Measurements from ENCODE around the gene SMIM45.

Gene SMIM45

GRCh38 chr22:41931701-41932269, 20.2 kb upstream of the SMIM45 start:
- WGBS, 2 donors = 72 to 77% methylated on average over 9 to 10 of the region's 10 CpGs
- Histone ChIP-seq H3K9me3 (no peaks in the 10 kb centered on the region), H3K36me3 (no peaks in the 10 kb centered on the region), H3K4me1 (peaks cover 0 to 3% (median under 1%) of the 10 kb centered on the region in 3 donors), H3K4me3 (no peak overlapping the region), H3K27ac (no peak overlapping the region), H3K27me3 (peaks cover 0 to 5% (median 0%) of the 10 kb centered on the region in 4 donors)
- intact Hi-C loops (cut with DNase I) = no loop called here
- TF ChIP-seq, protein P1, sequence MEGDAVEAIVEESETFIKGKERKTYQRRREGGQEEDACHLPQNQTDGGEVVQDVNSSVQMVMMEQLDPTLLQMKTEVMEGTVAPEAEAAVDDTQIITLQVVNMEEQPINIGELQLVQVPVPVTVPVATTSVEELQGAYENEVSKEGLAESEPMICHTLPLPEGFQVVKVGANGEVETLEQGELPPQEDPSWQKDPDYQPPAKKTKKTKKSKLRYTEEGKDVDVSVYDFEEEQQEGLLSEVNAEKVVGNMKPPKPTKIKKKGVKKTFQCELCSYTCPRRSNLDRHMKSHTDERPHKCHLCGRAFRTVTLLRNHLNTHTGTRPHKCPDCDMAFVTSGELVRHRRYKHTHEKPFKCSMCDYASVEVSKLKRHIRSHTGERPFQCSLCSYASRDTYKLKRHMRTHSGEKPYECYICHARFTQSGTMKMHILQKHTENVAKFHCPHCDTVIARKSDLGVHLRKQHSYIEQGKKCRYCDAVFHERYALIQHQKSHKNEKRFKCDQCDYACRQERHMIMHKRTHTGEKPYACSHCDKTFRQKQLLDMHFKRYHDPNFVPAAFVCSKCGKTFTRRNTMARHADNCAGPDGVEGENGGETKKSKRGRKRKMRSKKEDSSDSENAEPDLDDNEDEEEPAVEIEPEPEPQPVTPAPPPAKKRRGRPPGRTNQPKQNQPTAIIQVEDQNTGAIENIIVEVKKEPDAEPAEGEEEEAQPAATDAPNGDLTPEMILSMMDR (IDR thresholded peaks at IDR 0.05) = no peak
- TF ChIP-seq POLR2A (IDR thresholded peaks at IDR 0.05) = no peak
- no peak for DNase-seq

- Histone ChIP-seq H3K27me3 (no peaks in the 10 kb centered on the region), H3K27ac (no peak overlapping the region), H3K9me3 (no peaks in the 10 kb centered on the region), H3K4me1 (no peaks in the 10 kb centered on the region), H3K36me3 (no peaks in the 10 kb centered on the region), H3K4me3 (no peak overlapping the region)
- no peak for DNase-seq
- intact Hi-C loops (cut with DNase I) = no loop called here
- no peak for TF ChIP-seq POLR2A (IDR thresholded peaks at IDR 0.05)
- TF ChIP-seq, protein P1 (IDR thresholded peaks at IDR 0.05) = no peak
- WGBS, 2 donors = no CpG with 5 or more reads among the region's 12 CpGs
Observed at GRCh38 chr22:41932353-41932752, 19.6 kb upstream of the SMIM45 start.

- TF ChIP-seq, protein P1 (IDR thresholded peaks at IDR 0.05) = no peak
- no peak for TF ChIP-seq POLR2A (IDR thresholded peaks at IDR 0.05)
- H3K4me1 ChIP-seq = peaks cover 0 to under 1% (median 0%) of the 10 kb centered on the region in 3 donors
- no peak for DNase-seq
- H3K4me3 ChIP-seq = no peak overlapping the region
- 80 to 88% methylated on average over 1 to 2 of the region's 16 CpGs for WGBS, 2 donors
- no peaks in the 10 kb centered on the region for H3K36me3 ChIP-seq
- H3K27ac ChIP-seq = no peak overlapping the region
- no peaks in the 10 kb centered on the region for H3K27me3 ChIP-seq
- no peaks in the 10 kb centered on the region for H3K9me3 ChIP-seq
- intact Hi-C loops (cut with DNase I) = no loop called here
Observed at GRCh38 chr22:41933411-41934177, 18.4 kb upstream of the SMIM45 start.

DNA sequence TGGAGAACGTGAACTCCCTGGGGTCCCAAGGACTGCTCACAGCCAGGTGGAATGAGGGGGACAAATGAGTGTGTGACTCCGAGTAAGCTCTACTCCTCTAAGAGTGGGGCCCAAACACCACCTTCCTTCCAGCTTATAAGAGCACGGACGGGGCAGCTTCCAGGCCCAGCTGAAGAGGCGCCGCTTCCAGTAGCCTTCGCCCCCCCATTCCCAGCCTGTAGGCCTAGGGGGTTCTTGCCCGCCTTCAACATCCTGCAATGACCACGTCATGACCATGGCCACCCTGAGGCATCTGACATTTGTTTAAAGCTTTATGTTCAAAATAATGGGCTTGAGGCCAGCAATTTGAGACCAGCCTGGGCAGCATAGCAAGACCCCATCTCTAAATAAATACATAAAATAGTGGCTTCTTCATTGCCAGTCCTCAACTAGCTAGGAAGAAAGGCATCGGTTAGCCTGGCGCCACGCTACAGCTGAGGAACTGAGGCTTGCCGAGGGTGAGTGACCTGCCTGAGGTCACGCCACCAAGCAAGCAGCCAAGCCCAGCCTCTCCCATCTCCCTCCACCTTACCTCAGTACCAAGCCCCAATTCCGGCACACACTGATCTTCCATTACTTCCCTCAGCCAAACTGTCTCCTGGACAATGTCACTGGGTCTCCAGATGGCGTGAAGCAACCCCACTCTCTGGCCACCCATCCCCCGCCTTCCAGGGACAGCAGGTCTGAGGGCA, 17.5 kb upstream of the SMIM45 start:
- Histone ChIP-seq H3K36me3 (no peaks in the 10 kb centered on the region), H3K4me3 (no peak overlapping the region), H3K9me3 (no peaks in the 10 kb centered on the region), H3K27ac (no peak overlapping the region), H3K4me1 (peaks cover 0 to 9% (median 7%) of the 10 kb centered on the region in 3 donors), H3K27me3 (no peaks in the 10 kb centered on the region)
- WGBS, 2 donors = 88 to 92% methylated on average over 11 to 14 of the region's 17 CpGs
- intact Hi-C loops (cut with DNase I) = no loop called here
- DNase-seq = no peak
- TF ChIP-seq POLR2A (IDR thresholded peaks at IDR 0.05) = no peak
- TF ChIP-seq, protein P1 (IDR thresholded peaks at IDR 0.05) = no peak

DNA sequence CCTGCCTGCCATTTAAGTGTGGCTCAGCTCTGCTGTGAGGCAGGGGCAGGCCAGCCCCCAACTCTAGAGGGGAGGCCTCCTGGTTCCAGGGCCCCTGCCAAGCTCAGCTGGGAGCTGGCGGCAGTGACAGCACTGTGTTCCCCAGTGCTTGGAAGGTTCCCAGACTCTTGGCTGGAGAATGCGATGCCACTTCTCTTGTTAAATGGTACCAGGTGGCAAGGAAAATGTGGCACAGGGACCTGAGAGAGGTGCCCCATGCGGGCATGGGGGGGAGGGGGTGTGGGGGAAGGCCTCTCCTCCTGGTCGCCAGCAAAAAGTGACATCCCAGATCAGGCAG, 17.0 kb upstream of the SMIM45 start:
- Histone ChIP-seq H3K9me3 (no peaks in the 10 kb centered on the region), H3K4me3 (no peak overlapping the region), H3K4me1 (peaks cover 0 to 15% (median 7%) of the 10 kb centered on the region in 3 donors), H3K27ac (no peak overlapping the region), H3K27me3 (no peaks in the 10 kb centered on the region), H3K36me3 (no peaks in the 10 kb centered on the region)
- WGBS, 2 donors = 60% methylated on average over 1 of the region's 4 CpGs; no CpG with 5 or more reads in 1 of the 2 donors
- intact Hi-C loops (cut with DNase I) = no loop called here
- no peak for TF ChIP-seq POLR2A (IDR thresholded peaks at IDR 0.05)
- TF ChIP-seq, protein P1 (IDR thresholded peaks at IDR 0.05) = no peak
- DNase-seq = no peak

All from esophagus squamous epithelium (tissue), 5 donors.